HG02884 (cell line): Measurements from ENCODE around the gene RYR2.
A peak's percentile ranks its signal among the peaks of the same experiment; 100 is the strongest.
"Not testable (repeated sequence)": the region's sequence is repeated elsewhere in the genome, so short reads cannot be mapped to it uniquely, and the experiment has no call there.

Source experiments
- ATAC-seq: cut with Tn5 transposase; IDR thresholded peaks from one replicate; pipeline ENCODE4 v1.9.1; 2021; ENCODE audit warnings: mild to moderate bottlenecking, moderate library complexity; ENCODE audit not compliant: unreplicated experiment

The RYR2 gene

GRCh38 chr1:237244778-237245177 is 202.8 kb downstream of the RYR2 start:
- no peak for ATAC-seq

- no peak for ATAC-seq
Observed at GRCh38 chr1:237247442-237247841, 205.5 kb downstream of the RYR2 start.

GRCh38 chr1:237249120-237249519 is 207.1 kb downstream of the RYR2 start:
- peak; percentile 52 for ATAC-seq

GRCh38 chr1:237250055-237250454 is 208.1 kb downstream of the RYR2 start:
- ATAC-seq, result no peak

GRCh38 chr1:237255071-237255470 is 213.1 kb downstream of the RYR2 start:
- ATAC-seq, result no peak

GRCh38 chr1:237258871-237259270 is 216.9 kb downstream of the RYR2 start:
- ATAC-seq, result no peak

GRCh38 chr1:237261198-237261597 is 219.2 kb downstream of the RYR2 start:
- ATAC-seq, result no peak

GRCh38 chr1:237267743-237268142 is 225.8 kb downstream of the RYR2 start:
- ATAC-seq, result no peak

- ATAC-seq, result no peak
Observed at GRCh38 chr1:237269938-237270337, 228.0 kb downstream of the RYR2 start.

GRCh38 chr1:237270353-237270752 is 228.4 kb downstream of the RYR2 start:
- ATAC-seq, result no peak

GRCh38 chr1:237277994-237278393 is 236.0 kb downstream of the RYR2 start:
- not testable (repeated sequence) for ATAC-seq

GRCh38 chr1:237279629-237280028 is 237.6 kb downstream of the RYR2 start:
- ATAC-seq, result no peak

- no peak for ATAC-seq
Observed at GRCh38 chr1:237281481-237281880, 239.5 kb downstream of the RYR2 start.

- ATAC-seq, result no peak
Observed at GRCh38 chr1:237282208-237282783, 240.3 kb downstream of the RYR2 start.

- no peak for ATAC-seq
Observed at GRCh38 chr1:237287876-237288521, 246.0 kb downstream of the RYR2 start.

- ATAC-seq, result no peak
Observed at GRCh38 chr1:237293804-237294203, 251.8 kb downstream of the RYR2 start.

- ATAC-seq, result no peak
Observed at GRCh38 chr1:237296861-237297260, 254.9 kb downstream of the RYR2 start.

GRCh38 chr1:237300642-237301041 is 258.7 kb downstream of the RYR2 start:
- ATAC-seq, result no peak

- ATAC-seq, result no peak
Observed at GRCh38 chr1:237303929-237304328, 261.9 kb downstream of the RYR2 start.

- no peak for ATAC-seq
Observed at GRCh38 chr1:237306726-237307125, 264.7 kb downstream of the RYR2 start.

- ATAC-seq, result no peak
Observed at GRCh38 chr1:237309595-237310118, 267.7 kb downstream of the RYR2 start.

GRCh38 chr1:237316352-237316751 is 274.4 kb downstream of the RYR2 start:
- no peak for ATAC-seq

GRCh38 chr1:237318748-237319147 is 276.8 kb downstream of the RYR2 start:
- no peak for ATAC-seq
